DOHH2 (cell line): ENCODE results near the gene PLCL1.

Source experiments
- H3F3A ChIP-seq: fragments of 200-600 bp; sonication (generic), shearing (Covaris generic); 2 replicates; pipeline ENCODE4 v1.6.0; 2016; ENCODE audit warnings: antibody characterized with exemption, mild to moderate bottlenecking; ENCODE audit not compliant: control insufficient read depth, insufficient read depth
- H3K27ac ChIP-seq: fragments of 200-600 bp; sonication (generic); 2 replicates; pipeline ENCODE4 v1.5.1; 2014; ENCODE audit warnings: low read depth, mild to moderate bottlenecking, low read length, moderate library complexity
- H3K27me3 ChIP-seq: fragments of 200-600 bp; sonication (generic); 2 replicates; pipeline ENCODE4 v1.6.1; 2014; ENCODE audit warnings: mild to moderate bottlenecking, low read length, mixed read lengths; ENCODE audit not compliant: control insufficient read depth
- H3K36me3 ChIP-seq: fragments of 200-600 bp; sonication (generic); 2 replicates; pipeline ENCODE4 v1.6.1; 2014; ENCODE audit warnings: mild to moderate bottlenecking, low read length, moderate library complexity, mixed read lengths; ENCODE audit not compliant: control insufficient read depth
- H3K4me1 ChIP-seq: fragments of 200-600 bp; sonication (generic); 2 replicates; pipeline ENCODE4 v1.6.1; 2014; ENCODE audit warnings: mild to moderate bottlenecking, low read length, mixed read lengths; ENCODE audit not compliant: control insufficient read depth
- H3K4me2 ChIP-seq: fragments of 200-600 bp; sonication (generic); 2 replicates; pipeline ENCODE4 v1.6.0; 2014; ENCODE audit warnings: mild to moderate bottlenecking, low read length, moderate library complexity
- H3K4me3 ChIP-seq: fragments of 200-600 bp; sonication (generic); 2 replicates; pipeline ENCODE4 v1.5.1; 2014; ENCODE audit warnings: mild to moderate bottlenecking, low read length, mixed read lengths
- H3K79me2 ChIP-seq: fragments of 200-600 bp; sonication (generic); 2 replicates; pipeline ENCODE4 v1.6.1; 2014; ENCODE audit warnings: mild to moderate bottlenecking, low read length, mixed read lengths; ENCODE audit not compliant: control insufficient read depth
- H3K9me2 ChIP-seq: fragments of 200-600 bp; sonication (generic); replicated peaks from 2 replicates; pipeline ENCODE4 v1.6.1; 2014; ENCODE audit warnings: mild to moderate bottlenecking, low read length, mixed read lengths; ENCODE audit not compliant: control insufficient read depth
- H3K9me3 ChIP-seq: fragments of 200-600 bp; sonication (generic); 2 replicates; pipeline ENCODE4 v1.6.1; 2014; ENCODE audit warnings: antibody characterized with exemption, low read length, mixed read lengths; ENCODE audit not compliant: control insufficient read depth, insufficient read depth
- H4K20me1 ChIP-seq: fragments of 200-600 bp; sonication (generic); 2 replicates; pipeline ENCODE4 v1.6.0; 2014; ENCODE audit warnings: low read depth, mild to moderate bottlenecking, antibody characterized with exemption, low read length, moderate library complexity; ENCODE audit not compliant: control insufficient read depth, insufficient read depth
- CTCF ChIP-seq: fragments of 200-600 bp; sonication (generic); IDR thresholded peaks from one replicate; pipeline ENCODE4 v1.5.1; 2014; ENCODE audit warnings: antibody characterized with exemption, mild to moderate bottlenecking, low read depth, low read length; ENCODE audit not compliant: poor library complexity, severe bottlenecking
- EZH2phosphoT487 ChIP-seq: fragments of 200-600 bp; sonication (generic); IDR thresholded peaks from 2 replicates; pipeline ENCODE4 v1.6.1; 2017; ENCODE audit warnings: borderline replicate concordance, mild to moderate bottlenecking, antibody characterized with exemption, low read length, moderate library complexity, mixed read lengths

PLCL1 gene

GRCh38 chr2:197890168-197890567 lies 85.8 kb downstream of the PLCL1 start:
- Histone ChIP-seq H4K20me1 (no peaks in the 10 kb centered on the region), H3K27ac (no peak overlapping the region), H3K4me3 (no peak overlapping the region), H3K27me3 (no peaks in the 10 kb centered on the region), H3F3A (no peaks in the 10 kb centered on the region), H3K36me3 (no peaks in the 10 kb centered on the region), H3K79me2 (no peaks in the 10 kb centered on the region), H3K9me3 (no peaks in the 10 kb centered on the region), H3K4me1 (peaks cover 7% of the 10 kb centered on the region), H3K9me2 (no peaks in the 10 kb centered on the region), H3K4me2 (no peak overlapping the region)
- TF ChIP-seq CTCF (no peak), EZH2phosphoT487 (no peak)

GRCh38 chr2:197891897-197892442 lies 87.6 kb downstream of the PLCL1 start:
- Histone ChIP-seq H3K36me3 (no peaks in the 10 kb centered on the region), H3K27ac (no peak overlapping the region), H3K4me3 (no peak overlapping the region), H3K9me3 (no peaks in the 10 kb centered on the region), H3K9me2 (no peaks in the 10 kb centered on the region), H3K4me1 (peaks cover 7% of the 10 kb centered on the region), H3K4me2 (no peak overlapping the region), H4K20me1 (no peaks in the 10 kb centered on the region), H3F3A (no peaks in the 10 kb centered on the region), H3K79me2 (no peaks in the 10 kb centered on the region), H3K27me3 (no peaks in the 10 kb centered on the region)
- TF ChIP-seq EZH2phosphoT487, result no peak
- no peak for TF ChIP-seq CTCF

- no peaks in the 10 kb centered on the region for H3F3A ChIP-seq
- no peak for TF ChIP-seq EZH2phosphoT487
- TF ChIP-seq CTCF, result no peak
Measured at GRCh38 chr2:197893403-197894177, 89.2 kb downstream of the PLCL1 start.

More at GRCh38 chr2:197893403-197894177, 89.2 kb downstream of the PLCL1 start:
- Histone ChIP-seq H3K79me2 (no peaks in the 10 kb centered on the region), H3K4me1 (peaks cover 7% of the 10 kb centered on the region), H3K9me2 (no peaks in the 10 kb centered on the region), H3K4me3 (no peak overlapping the region), H3K36me3 (no peaks in the 10 kb centered on the region), H3K27me3 (no peaks in the 10 kb centered on the region), H3K9me3 (no peaks in the 10 kb centered on the region), H4K20me1 (no peaks in the 10 kb centered on the region), H3K27ac (no peak overlapping the region), H3K4me2 (no peak overlapping the region)
